HL-60 (cell line): ENCODE results near the gene KAZN.

ENCODE experiments used
- DNase-seq, 2 experiments: peaks; one replicate each; pipeline ENCODE4 v3.0.0-alpha.2; 2010 to 2020; ENCODE audit warnings: low read depth in 1 of 2, low spot score in 1 of 2
- H3K27ac ChIP-seq: fragments of 250-450 bp; sonication (Bioruptor Pico); replicated peaks from 2 replicates; pipeline ENCODE4 v1.5.1; 2020; ENCODE audit warnings: mild to moderate bottlenecking, moderate library complexity
- H3K27me3 ChIP-seq: fragments of 250-450 bp; sonication (Bioruptor Pico); 2 replicates; pipeline ENCODE4 v1.5.1; 2021; ENCODE audit warnings: mild to moderate bottlenecking, moderate library complexity; ENCODE audit not compliant: insufficient read depth, poor library complexity, severe bottlenecking
- H3K4me3 ChIP-seq: replicated peaks from 2 replicates; pipeline ENCODE4 v1.5.1; 2011; ENCODE audit warnings: mild to moderate bottlenecking, control low read depth, low read length; ENCODE audit not compliant: insufficient read depth
- CTCF ChIP-seq: IDR thresholded peaks from one replicate; pipeline ENCODE4 v1.5.1; 2011; ENCODE audit warnings: low read length, control low read depth, inconsistent platforms; ENCODE audit not compliant: insufficient read depth
- GABPA ChIP-seq: IDR thresholded peaks from 2 replicates; pipeline ENCODE4 v1.6.1; 2012; ENCODE audit warnings: low read depth
- POLR2AphosphoS5 ChIP-seq: IDR thresholded peaks from 2 replicates; pipeline ENCODE4 v1.6.1; 2012; ENCODE audit warnings: low read depth
- SPI1 ChIP-seq: IDR thresholded peaks from 2 replicates; pipeline ENCODE4 v1.6.1; 2012; ENCODE audit warnings: low read depth, mild to moderate bottlenecking, borderline replicate concordance
- TF ChIP-seq, protein P1 (sequence below): IDR thresholded peaks from 2 replicates; pipeline ENCODE4 v1.6.1; 2012; ENCODE audit warnings: low read depth; ENCODE audit not compliant: insufficient replicate concordance

The KAZN gene

DNA sequence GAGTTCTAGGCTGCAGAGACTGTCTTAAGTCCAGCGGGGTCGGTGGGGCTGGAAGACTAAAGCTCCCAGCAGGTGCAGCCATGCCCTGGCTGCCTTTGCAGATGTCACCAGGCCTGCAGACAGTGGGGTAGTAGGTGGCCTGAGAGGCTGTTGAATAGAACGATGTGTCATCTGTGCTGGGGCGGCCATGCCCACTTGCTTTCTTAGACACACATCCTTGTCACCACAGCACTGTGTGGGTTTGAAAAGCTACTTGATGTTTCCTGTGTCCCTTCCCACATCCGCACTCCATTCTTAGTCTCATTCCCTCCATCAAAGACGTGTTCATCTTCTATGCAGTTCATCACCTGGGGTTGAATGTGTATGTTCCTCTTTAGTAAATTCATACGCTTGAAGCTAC is 370.5 kb downstream of the KAZN start:
- no peak overlapping the region for H3K4me3 ChIP-seq

GRCh38 chr1:14970115-14970798 is 371.8 kb downstream of the KAZN start:
- Histone ChIP-seq H3K27me3 (no peaks in the 10 kb centered on the region), H3K27ac (no peak overlapping the region), H3K4me3 (no peak overlapping the region)
- no peak for DNase-seq
- TF ChIP-seq GABPA (no peak), CTCF (no peak), SPI1 (no peak), POLR2AphosphoS5 (no peak)
- TF ChIP-seq, protein P1, sequence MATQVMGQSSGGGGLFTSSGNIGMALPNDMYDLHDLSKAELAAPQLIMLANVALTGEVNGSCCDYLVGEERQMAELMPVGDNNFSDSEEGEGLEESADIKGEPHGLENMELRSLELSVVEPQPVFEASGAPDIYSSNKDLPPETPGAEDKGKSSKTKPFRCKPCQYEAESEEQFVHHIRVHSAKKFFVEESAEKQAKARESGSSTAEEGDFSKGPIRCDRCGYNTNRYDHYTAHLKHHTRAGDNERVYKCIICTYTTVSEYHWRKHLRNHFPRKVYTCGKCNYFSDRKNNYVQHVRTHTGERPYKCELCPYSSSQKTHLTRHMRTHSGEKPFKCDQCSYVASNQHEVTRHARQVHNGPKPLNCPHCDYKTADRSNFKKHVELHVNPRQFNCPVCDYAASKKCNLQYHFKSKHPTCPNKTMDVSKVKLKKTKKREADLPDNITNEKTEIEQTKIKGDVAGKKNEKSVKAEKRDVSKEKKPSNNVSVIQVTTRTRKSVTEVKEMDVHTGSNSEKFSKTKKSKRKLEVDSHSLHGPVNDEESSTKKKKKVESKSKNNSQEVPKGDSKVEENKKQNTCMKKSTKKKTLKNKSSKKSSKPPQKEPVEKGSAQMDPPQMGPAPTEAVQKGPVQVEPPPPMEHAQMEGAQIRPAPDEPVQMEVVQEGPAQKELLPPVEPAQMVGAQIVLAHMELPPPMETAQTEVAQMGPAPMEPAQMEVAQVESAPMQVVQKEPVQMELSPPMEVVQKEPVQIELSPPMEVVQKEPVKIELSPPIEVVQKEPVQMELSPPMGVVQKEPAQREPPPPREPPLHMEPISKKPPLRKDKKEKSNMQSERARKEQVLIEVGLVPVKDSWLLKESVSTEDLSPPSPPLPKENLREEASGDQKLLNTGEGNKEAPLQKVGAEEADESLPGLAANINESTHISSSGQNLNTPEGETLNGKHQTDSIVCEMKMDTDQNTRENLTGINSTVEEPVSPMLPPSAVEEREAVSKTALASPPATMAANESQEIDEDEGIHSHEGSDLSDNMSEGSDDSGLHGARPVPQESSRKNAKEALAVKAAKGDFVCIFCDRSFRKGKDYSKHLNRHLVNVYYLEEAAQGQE: no peak

More for the DNA sequence above, 370.5 kb downstream of the KAZN start:
- DNase-seq: no peak
- no peak overlapping the region for H3K27ac ChIP-seq
- H3K27me3 ChIP-seq: no peaks in the 10 kb centered on the region
- no peak for TF ChIP-seq CTCF
- TF ChIP-seq GABPA: no peak
- TF ChIP-seq, protein P1: no peak
- no peak for TF ChIP-seq POLR2AphosphoS5
- TF ChIP-seq SPI1: no peak

DNA sequence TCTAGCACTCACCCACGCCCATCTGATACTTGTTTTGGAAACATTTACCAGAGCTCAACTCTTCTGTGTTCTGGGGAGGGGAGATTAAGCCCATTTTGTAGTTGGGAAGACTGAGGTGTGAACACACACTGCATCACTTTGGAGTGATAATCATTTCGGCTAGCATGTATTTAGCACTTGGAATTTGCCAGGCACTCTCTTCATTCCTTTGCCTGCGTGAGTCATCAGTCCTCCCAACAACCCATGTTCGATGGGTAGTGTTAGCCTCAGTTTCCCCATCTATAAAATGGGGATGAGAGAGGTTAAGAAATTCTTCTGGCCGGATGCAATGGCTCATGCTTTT is 372.3 kb downstream of the KAZN start:
- H3K4me3 ChIP-seq: no peak overlapping the region
- no peak overlapping the region for H3K27ac ChIP-seq
- no peaks in the 10 kb centered on the region for H3K27me3 ChIP-seq
- DNase-seq: no peak
- TF ChIP-seq, protein P1: no peak

- TF ChIP-seq, protein P1: no peak
- TF ChIP-seq GABPA: no peak
- TF ChIP-seq CTCF: no peak
- TF ChIP-seq SPI1: no peak
- H3K27ac ChIP-seq: no peak overlapping the region
- H3K4me3 ChIP-seq: no peak overlapping the region
- no peaks in the 10 kb centered on the region for H3K27me3 ChIP-seq
- DNase-seq: no peak
These were observed 372.7 kb downstream of the KAZN start for GRCh38 chr1:14971221-14971620.
